Measurements from ENCODE around the gene INS. TPM values are rescaled to one million over a fixed set of nuclear protein-coding genes. Genes with fewer than 3 reads are reported as not detected.
"Not testable (repeated sequence)": the region's sequence is repeated elsewhere in the genome, so short reads cannot be mapped to it uniquely, and the experiment has no call there.

The INS gene
- polyA plus RNA-seq, 2 of the 4 experiments (the other 2 are of a cell fraction): not detected

DNA sequence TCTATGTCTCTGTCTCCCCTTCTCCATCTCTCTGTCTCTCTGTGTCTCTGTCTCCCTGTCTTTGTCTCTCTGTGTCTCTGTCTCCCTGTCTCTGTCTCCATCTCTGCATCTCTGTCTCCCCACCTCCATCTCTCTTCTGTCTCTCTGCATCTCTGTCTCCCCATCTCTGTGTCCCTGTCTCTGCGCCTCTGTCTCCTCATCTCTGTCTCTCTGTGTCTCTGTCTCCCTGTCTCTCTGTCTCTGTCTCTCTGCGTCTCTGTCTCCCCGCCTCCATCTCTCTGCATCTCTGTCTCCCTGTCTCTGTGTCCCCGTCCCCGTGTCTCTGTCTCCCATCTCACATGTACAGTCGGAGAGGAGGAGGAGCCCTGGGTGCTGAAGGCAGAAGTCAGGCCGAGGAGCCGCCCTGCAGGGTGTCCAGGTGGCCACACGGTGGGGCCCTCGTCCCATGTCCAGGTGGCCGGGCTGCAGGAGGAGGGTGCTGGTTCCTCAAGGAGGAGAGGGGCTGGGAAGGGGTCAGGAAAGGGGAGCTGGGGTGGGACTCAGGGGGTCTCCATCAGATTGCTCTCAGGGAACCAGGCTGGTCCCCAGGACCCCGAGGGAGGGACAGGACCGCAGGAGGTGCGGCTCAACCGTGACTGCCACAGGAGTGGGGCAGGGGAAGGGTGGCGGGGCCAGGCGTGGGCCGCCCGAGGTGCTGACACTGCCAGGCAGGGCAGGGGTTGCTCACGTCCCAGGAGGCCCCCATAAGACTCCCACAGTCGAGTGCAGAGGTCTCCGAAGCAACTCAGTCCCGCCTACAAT is 36.2 kb upstream of the INS start (continued):
- TF ChIP-seq SMC3 (IDR thresholded peaks at IDR 0.05): peak; percentile 88
- TF ChIP-seq RCOR1 (IDR thresholded peaks at IDR 0.05; ENCODE audit: low read depth, low read length): no peak
- TF ChIP-seq HOXB5 (CRISPR knock-in tag; IDR thresholded peaks at IDR 0.05): no peak
- no peak for TF ChIP-seq HEYL (CRISPR knock-in tag; IDR thresholded peaks at IDR 0.05)

DNA sequence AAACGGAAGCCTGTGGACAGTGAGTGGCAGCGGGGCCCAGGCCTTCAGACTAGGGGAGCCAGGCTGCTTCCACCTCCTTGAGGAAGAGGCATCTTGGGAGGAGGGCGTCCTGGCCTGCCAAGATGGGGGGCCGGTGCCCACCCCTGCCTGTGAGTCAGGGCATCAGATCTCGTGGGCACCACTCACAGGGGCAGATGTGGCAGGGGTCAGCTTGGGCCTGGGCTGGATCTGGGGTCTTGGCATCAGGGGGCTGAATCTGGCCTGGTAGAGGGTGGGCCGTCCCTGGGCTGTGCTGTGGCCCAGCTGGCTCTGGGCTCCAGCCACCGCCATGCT is 34.7 kb upstream of the INS start:
- TF ChIP-seq JUNB (IDR thresholded peaks at IDR 0.05) (no peak), MAZ (IDR thresholded peaks at IDR 0.05; ENCODE audit: borderline replicate concordance, low read depth, low read length) (no peak), POLR2A (IDR thresholded peaks at IDR 0.05; ENCODE audit: low read length) (no peak), HEYL (CRISPR knock-in tag; IDR thresholded peaks at IDR 0.05) (no peak), BHLHE40 (IDR thresholded peaks at IDR 0.05; ENCODE audit: low read depth, low read length) (no peak), MYC (IDR thresholded peaks at IDR 0.05; ENCODE audit: borderline replicate concordance, low read length) (no peak), RFX5 (IDR thresholded peaks at IDR 0.05) (no peak), RNF2 (IDR thresholded peaks at IDR 0.05; ENCODE audit: borderline replicate concordance, low read depth) (no peak), JUN (IDR thresholded peaks at IDR 0.05) (no peak), ESRRA (IDR thresholded peaks at IDR 0.05; ENCODE audit: borderline replicate concordance, low read length) (no peak), MAFK (IDR thresholded peaks at IDR 0.05; ENCODE audit: partially characterized antibody) (no peak), RCOR1 (IDR thresholded peaks at IDR 0.05; ENCODE audit: low read depth, low read length) (no peak), GATA3 (IDR thresholded peaks at IDR 0.05; ENCODE audit: borderline replicate concordance) (no peak)
- TF ChIP-seq, protein P1, sequence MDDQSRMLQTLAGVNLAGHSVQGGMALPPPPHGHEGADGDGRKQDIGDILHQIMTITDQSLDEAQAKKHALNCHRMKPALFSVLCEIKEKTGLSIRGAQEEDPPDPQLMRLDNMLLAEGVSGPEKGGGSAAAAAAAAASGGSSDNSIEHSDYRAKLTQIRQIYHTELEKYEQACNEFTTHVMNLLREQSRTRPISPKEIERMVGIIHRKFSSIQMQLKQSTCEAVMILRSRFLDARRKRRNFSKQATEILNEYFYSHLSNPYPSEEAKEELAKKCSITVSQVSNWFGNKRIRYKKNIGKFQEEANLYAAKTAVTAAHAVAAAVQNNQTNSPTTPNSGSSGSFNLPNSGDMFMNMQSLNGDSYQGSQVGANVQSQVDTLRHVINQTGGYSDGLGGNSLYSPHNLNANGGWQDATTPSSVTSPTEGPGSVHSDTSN (IDR thresholded peaks at IDR 0.05): no peak
- TF ChIP-seq, protein P2, sequence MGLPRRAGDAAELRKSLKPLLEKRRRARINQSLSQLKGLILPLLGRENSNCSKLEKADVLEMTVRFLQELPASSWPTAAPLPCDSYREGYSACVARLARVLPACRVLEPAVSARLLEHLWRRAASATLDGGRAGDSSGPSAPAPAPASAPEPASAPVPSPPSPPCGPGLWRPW (IDR thresholded peaks at IDR 0.05): no peak
- TF ChIP-seq, protein P3, sequence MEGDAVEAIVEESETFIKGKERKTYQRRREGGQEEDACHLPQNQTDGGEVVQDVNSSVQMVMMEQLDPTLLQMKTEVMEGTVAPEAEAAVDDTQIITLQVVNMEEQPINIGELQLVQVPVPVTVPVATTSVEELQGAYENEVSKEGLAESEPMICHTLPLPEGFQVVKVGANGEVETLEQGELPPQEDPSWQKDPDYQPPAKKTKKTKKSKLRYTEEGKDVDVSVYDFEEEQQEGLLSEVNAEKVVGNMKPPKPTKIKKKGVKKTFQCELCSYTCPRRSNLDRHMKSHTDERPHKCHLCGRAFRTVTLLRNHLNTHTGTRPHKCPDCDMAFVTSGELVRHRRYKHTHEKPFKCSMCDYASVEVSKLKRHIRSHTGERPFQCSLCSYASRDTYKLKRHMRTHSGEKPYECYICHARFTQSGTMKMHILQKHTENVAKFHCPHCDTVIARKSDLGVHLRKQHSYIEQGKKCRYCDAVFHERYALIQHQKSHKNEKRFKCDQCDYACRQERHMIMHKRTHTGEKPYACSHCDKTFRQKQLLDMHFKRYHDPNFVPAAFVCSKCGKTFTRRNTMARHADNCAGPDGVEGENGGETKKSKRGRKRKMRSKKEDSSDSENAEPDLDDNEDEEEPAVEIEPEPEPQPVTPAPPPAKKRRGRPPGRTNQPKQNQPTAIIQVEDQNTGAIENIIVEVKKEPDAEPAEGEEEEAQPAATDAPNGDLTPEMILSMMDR (IDR thresholded peaks at IDR 0.05): no peak
- ChIA-PET POLR2A (no interaction called here), CTCF (interaction anchor here (0.6 to 6.1 kb wide), 23 partner anchors 8 to 336 kb away, joined by 3 to 90 read pairs (median 5); partner anchors contain the start of gene ASCL2)
- H3K4me3 ChIP-seq: no peak overlapping the region
- no peak; a peak in 1 of 6 replicates for ATAC-seq
- H3K4me2 ChIP-seq: no peak overlapping the region
- no peak overlapping the region for H3K27ac ChIP-seq
- no peaks in the 10 kb centered on the region for H3K4me1 ChIP-seq
- FAIRE-seq: no peak
- H3K9me3 ChIP-seq: no peaks in the 10 kb centered on the region
- DNase-seq (ENCODE audit: low read depth in 1 of 2, low spot score in 1 of 2): no peak
- 43% methylated on average over 1 of the region's 7 CpGs for WGBS (ENCODE audit: missing lambda C conversion rate)

DNA sequence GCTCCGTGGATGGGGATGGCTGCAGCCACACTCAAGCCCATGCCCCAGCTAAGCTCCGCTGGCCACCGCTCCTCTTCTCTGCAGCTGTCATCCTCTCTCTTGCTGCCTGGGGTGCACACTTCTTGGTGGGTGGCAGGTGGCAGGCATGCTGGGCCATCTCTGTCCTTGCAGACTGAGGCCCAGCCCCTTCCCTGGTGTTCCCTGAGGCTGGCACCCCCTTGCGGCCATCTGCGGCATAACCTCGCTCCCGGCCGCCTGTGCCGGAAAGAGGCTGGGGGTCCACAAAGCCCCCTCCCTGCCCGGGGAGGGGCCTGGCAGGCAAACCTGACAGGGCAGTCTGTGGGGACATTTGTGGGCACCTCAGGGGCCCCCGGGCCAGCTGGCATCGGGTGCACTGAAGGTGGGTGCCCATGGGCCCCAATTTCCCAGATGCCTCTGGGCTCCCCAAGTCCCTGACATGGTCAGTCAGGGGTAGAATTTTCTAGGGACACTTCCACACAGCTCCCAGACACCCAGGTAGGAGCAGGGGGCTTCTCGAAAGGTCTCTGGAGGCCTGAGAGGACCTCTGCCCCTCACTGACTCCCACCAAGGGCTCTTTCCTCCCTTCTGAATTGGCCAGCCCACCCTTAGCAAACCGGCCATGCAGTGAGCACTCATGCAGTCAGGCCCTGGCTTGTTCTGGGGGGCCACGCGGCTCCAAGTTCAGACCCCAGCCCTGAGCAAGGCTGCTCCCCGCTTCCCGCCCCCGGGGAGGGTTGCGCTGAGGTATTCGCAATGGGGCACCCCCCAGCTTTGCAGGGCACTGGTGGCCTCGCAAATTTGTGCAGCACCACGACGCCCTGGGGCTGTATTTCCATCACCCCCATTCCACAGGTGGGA is 34.1 kb upstream of the INS start:
- H3K4me1 ChIP-seq: no peaks in the 10 kb centered on the region
- peak; percentile 44 to 62 for DNase-seq (ENCODE audit: low read depth in 1 of 2, low spot score in 1 of 2)
- FAIRE-seq: no peak
- POLR2A ChIA-PET: no interaction called here
- H3K27ac ChIP-seq: no peak overlapping the region
- H3K4me2 ChIP-seq: peak overlapping the region; percentile 58; the same call in 2 of the 3 replicates
- peak; percentile 35 to 71; a peak in 4 of 6 replicates for ATAC-seq
- TF ChIP-seq, protein P3 (IDR thresholded peaks at IDR 0.05): peak; percentile 77
- no peak for TF ChIP-seq HDAC2 (IDR thresholded peaks at IDR 0.05)
- peak; percentile 18 to 33; a peak in 2 of 5 replicates for TF ChIP-seq RAD21 (conservative IDR thresholded peaks at IDR 0.05 in 1 of 2, IDR thresholded peaks at IDR 0.05 in 1 of 2)
- TF ChIP-seq GATA3 (IDR thresholded peaks at IDR 0.05; ENCODE audit: borderline replicate concordance): no peak
- TF ChIP-seq SMC3 (IDR thresholded peaks at IDR 0.05): peak; percentile 37; the same call in 2 of the 3 replicates
- no peaks in the 10 kb centered on the region for H3K9me3 ChIP-seq
- 35% methylated on average over 18 of the region's 24 CpGs for WGBS (ENCODE audit: missing lambda C conversion rate)
- H3K4me3 ChIP-seq: no peak overlapping the region
- CTCF ChIA-PET: interaction anchor here (0.6 to 6.1 kb wide), 46 partner anchors 8 to 755 kb away, joined by 3 to 90 read pairs (median 4); partner anchors contain the start of genes ASCL2, INS, TSPAN32 and TSSC4

DNA sequence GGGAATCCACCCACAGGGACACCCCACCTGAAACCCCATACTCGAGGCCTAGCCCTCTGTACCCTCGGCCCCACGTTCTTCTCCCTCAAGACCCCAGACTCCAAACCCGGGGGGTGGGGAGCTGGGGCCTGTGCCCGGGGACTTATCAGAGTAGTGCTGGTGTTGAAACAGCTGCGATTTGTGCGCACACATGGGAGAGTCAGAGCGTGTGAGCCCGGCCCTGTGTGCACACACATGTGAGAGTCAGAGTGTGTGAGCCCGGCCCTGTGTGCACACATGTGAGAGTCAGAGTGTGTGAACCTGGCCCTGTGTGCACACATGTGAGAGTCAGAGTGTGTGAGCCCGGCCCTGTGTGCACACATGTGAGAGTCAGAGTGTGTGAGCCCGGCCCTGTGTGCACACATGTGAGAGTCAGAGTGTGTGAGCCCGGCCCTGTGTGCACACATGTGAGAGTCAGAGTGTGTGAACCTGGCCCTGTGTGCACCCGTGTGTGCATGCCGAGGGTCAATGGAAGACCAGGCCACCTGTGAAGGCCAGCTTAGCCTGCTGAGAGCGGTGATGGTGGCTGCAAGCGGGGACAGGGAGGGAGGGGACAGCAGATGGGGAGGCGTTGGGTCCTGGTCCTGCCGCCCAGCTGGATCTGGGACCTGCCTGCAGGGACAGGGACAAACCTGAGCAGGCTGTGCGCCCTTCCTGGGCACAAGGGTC is 33.0 kb upstream of the INS start:
- H3K27ac ChIP-seq; H3K9me3 ChIP-seq; POLR2A ChIA-PET; DNase-seq (ENCODE audit: low read depth in 1 of 2, low spot score in 1 of 2); H3K4me1 ChIP-seq; H3K4me2 ChIP-seq; H3K4me3 ChIP-seq; ATAC-seq; FAIRE-seq: not testable (repeated sequence)
- WGBS (ENCODE audit: missing lambda C conversion rate): 60% methylated on average over 7 of the region's 20 CpGs
- CTCF ChIA-PET: interaction anchor here (0.5 to 6.1 kb wide), 36 partner anchors 8 to 719 kb away, joined by 3 to 90 read pairs (median 4); partner anchors contain the start of genes ASCL2, INS, TSPAN32 and TSSC4

All from A549 (cell line).